CD4-positive, alpha-beta memory T cell (primary cell): Measurements from ENCODE around the gene LRRC52. TPM values are rescaled to one million over a fixed set of nuclear protein-coding genes. Genes with fewer than 3 reads are reported as not detected.
"Not testable (repeated sequence)": the region's sequence is repeated elsewhere in the genome, so short reads cannot be mapped to it uniquely, and the experiment has no call there.

Source experiments
- CTCF ChIA-PET: fragments of 350-600 bp; sonication (Branson Sonifier 250); formaldehyde crosslinking; loops from one replicate; lab custom pipeline; 2021; ENCODE audit warnings: inconsistent platforms; ENCODE audit not compliant: partially characterized antibody; lab: Charles Lee
- POLR2A ChIA-PET: fragments of 350-600 bp; sonication (Branson Sonifier 250); formaldehyde crosslinking; loops from one replicate; lab custom pipeline; 2021; ENCODE audit not compliant: partially characterized antibody; lab: Charles Lee
- DNase-seq, 5 donors: peaks; one replicate each; pipeline versions ENCODE4 v3.0.0 to v3.0.0-alpha.2; 2020 to 2022; ENCODE audit warnings: mixed read lengths in 1 of 5
- H3K27ac ChIP-seq: one replicate; pipeline ENCODE4 v1.7.0; 2013; ENCODE audit warnings: low read depth, low read length
- H3K27me3 ChIP-seq: 2 replicates; pipeline ENCODE4 v1.7.0; 2013; ENCODE audit warnings: mild to moderate bottlenecking, low read length, moderate library complexity; ENCODE audit not compliant: insufficient read depth
- H3K36me3 ChIP-seq: 2 replicates; pipeline ENCODE4 v1.7.0; 2013; ENCODE audit warnings: mild to moderate bottlenecking, low read length, moderate library complexity; ENCODE audit not compliant: insufficient read depth
- H3K4me1 ChIP-seq: 2 replicates; pipeline ENCODE4 v1.7.0; 2013; ENCODE audit warnings: mild to moderate bottlenecking, low read length, moderate library complexity; ENCODE audit not compliant: insufficient read depth
- H3K4me3 ChIP-seq, 2 donors: one replicate each; pipeline ENCODE4 v1.7.0; 2013; ENCODE audit warnings: low read length in 2 of 2, mild to moderate bottlenecking in 1 of 2
- H3K9me3 ChIP-seq, 2 donors: one replicate each; pipeline ENCODE4 v1.7.0; 2013; ENCODE audit warnings: low read length in 2 of 2, control low read depth in 1 of 2; ENCODE audit not compliant: control insufficient read depth in 1 of 2
- H3K27ac Mint-ChIP-seq, 7 donors: one replicate each; pipeline ENCODE4 v1.8.0; 2020 to 2021; ENCODE audit warnings: mixed read lengths in 7 of 7, mild to moderate bottlenecking in 6 of 7, inconsistent platforms in 3 of 7, moderate library complexity in 3 of 7
- H3K27me3 Mint-ChIP-seq, 2 donors: one replicate each; pipeline ENCODE4 v1.8.0; 2020 to 2021; ENCODE audit warnings: mixed read lengths in 2 of 2
- H3K36me3 Mint-ChIP-seq, 2 donors: one replicate each; pipeline ENCODE4 v1.8.0; 2020 to 2021; ENCODE audit warnings: mixed read lengths in 2 of 2, inconsistent platforms in 1 of 2, mild to moderate bottlenecking in 1 of 2
- H3K4me1 Mint-ChIP-seq, 4 donors: one replicate each; pipeline ENCODE4 v1.8.0; 2020 to 2021; ENCODE audit warnings: mixed read lengths in 4 of 4, mild to moderate bottlenecking in 1 of 4
- H3K4me3 Mint-ChIP-seq, 8 donors: one replicate each; pipeline ENCODE4 v1.8.0; 2020 to 2021; ENCODE audit warnings: mixed read lengths in 8 of 8, mild to moderate bottlenecking in 7 of 8, moderate library complexity in 6 of 8, inconsistent platforms in 3 of 8
- H3K9me3 Mint-ChIP-seq, 8 donors: one replicate each; pipeline ENCODE4 v1.8.0; 2020 to 2021; ENCODE audit warnings: mixed read lengths in 8 of 8, mild to moderate bottlenecking in 5 of 8, inconsistent platforms in 3 of 8, moderate library complexity in 1 of 8
- intact Hi-C: fragments of 100-400 bp; cut with micrococcal nuclease; formaldehyde crosslinking; loops from one replicate; pipeline ENCODE4 v1.15.1; 2023
- polyA plus RNA-seq, 2 donors: library from polyadenylated mRNA; unstranded; fragments of 300-500 nt; fragmentation: Illumina TruSeq; gene quantifications; one replicate each; pipeline ENCODE4 v1.2.3, GENCODE V29; 2021
- total RNA-seq, 2 experiments: library from RNA; stranded (reverse); gene quantifications; one replicate each; pipeline ENCODE4 v1.2.3, GENCODE V29; 2021

LRRC52 gene
- total and polyA plus RNA-seq, 4 experiments from 2014 or later, result not detected

DNA sequence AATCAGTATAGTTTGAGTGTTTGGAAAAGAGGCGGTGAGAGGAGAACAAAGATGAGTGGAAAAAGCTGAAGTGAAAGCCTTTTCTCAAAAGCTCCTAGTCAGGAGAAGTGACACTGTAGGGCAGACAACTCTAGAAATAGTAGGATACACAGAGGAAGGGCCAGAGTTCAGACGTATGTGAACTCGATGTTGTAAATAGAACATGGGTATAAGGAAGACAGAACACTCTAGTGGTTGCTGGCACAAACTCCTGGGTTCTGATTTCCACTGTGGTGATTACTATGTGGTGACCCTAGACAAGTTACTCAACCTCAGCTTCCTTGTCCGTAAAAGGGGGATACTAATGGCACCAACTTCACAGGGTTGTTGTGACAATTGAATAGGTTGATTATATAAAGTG lies 57.0 kb downstream of the LRRC52 start:
- peaks cover 4% of the 10 kb centered on the region for H3K27me3 ChIP-seq
- H3K27ac ChIP-seq, result no peak overlapping the region
- H3K4me3 Mint-ChIP-seq, result no peak overlapping the region
- no peaks in the 10 kb centered on the region for H3K9me3 ChIP-seq
- H3K4me1 Mint-ChIP-seq, result peaks cover 18 to 28% (median 23%) of the 10 kb centered on the region in 4 donors
- H3K4me3 ChIP-seq, result no peak overlapping the region
- no peak overlapping the region for H3K27ac Mint-ChIP-seq
- H3K9me3 Mint-ChIP-seq, result no peaks in the 10 kb centered on the region
- H3K4me1 ChIP-seq, result peaks cover 16% of the 10 kb centered on the region
- DNase-seq, result no peak
- ChIA-PET CTCF (interaction anchor here (0.7 to 13.3 kb wide), 26 partner anchors 8 to 324 kb away, joined by 3 to 321 read pairs (median 4); partner anchors contain the start of genes ALDH9A1 and TMCO1), POLR2A (interaction anchor here (1.6 kb wide), 1 partner anchor 30 kb away, joined by 3 read pairs; the partner anchor contains the start of gene MGST3)
- H3K36me3 ChIP-seq, result no peaks in the 10 kb centered on the region
- no peaks in the 10 kb centered on the region for H3K36me3 Mint-ChIP-seq
- intact Hi-C loops, result loop anchor here (1.0 kb wide), 1 partner anchor 879 kb away; no protein-coding TSS in a partner anchor
- H3K27me3 Mint-ChIP-seq, result peaks cover 8 to 13% of the 10 kb centered on the region in 2 donors

GRCh38 chr1:165603810-165604209 lies 60.0 kb downstream of the LRRC52 start:
- CTCF ChIA-PET, result interaction anchor here (1.1 to 13.3 kb wide), 5 partner anchors 10 to 308 kb away, joined by 3 to 321 read pairs (median 7); partner anchors contain the start of gene TMCO1
- Mint-ChIP-seq H3K4me3 (no peak overlapping the region), H3K27me3 (peaks cover 5 to 7% of the 10 kb centered on the region in 2 donors), H3K9me3 (no peaks in the 10 kb centered on the region), H3K27ac (no peak overlapping the region), H3K36me3 (no peaks in the 10 kb centered on the region), H3K4me1 (peaks cover 4 to 8% (median 6%) of the 10 kb centered on the region in 4 donors)
- DNase-seq, result no peak
- intact Hi-C loops, result no loop called here
- Histone ChIP-seq H3K4me1 (peaks cover under 1% of the 10 kb centered on the region), H3K36me3 (no peaks in the 10 kb centered on the region), H3K4me3 (no peak overlapping the region), H3K27ac (no peak overlapping the region), H3K27me3 (no peaks in the 10 kb centered on the region), H3K9me3 (no peaks in the 10 kb centered on the region)
- POLR2A ChIA-PET, result no interaction called here

GRCh38 chr1:165605246-165605645 lies 61.4 kb downstream of the LRRC52 start:
- H3K4me1 Mint-ChIP-seq, result peaks cover 4 to 7% (median 5%) of the 10 kb centered on the region in 4 donors
- DNase-seq, result no peak
- H3K27me3 Mint-ChIP-seq, result peaks cover 9 to 11% of the 10 kb centered on the region in 2 donors
- ChIA-PET CTCF (interaction anchor here (1.5 to 13.3 kb wide), 3 partner anchors 12 to 307 kb away, joined by 6 to 321 read pairs (median 7); no protein-coding TSS in a partner anchor), POLR2A (no interaction called here)
- H3K4me3 ChIP-seq, result no peak overlapping the region
- H3K36me3 ChIP-seq, result no peaks in the 10 kb centered on the region
- no peak overlapping the region for H3K27ac Mint-ChIP-seq
- H3K27ac ChIP-seq, result no peak overlapping the region
- no peaks in the 10 kb centered on the region for H3K9me3 Mint-ChIP-seq
- H3K27me3 ChIP-seq, result no peaks in the 10 kb centered on the region
- no peaks in the 10 kb centered on the region for H3K9me3 ChIP-seq
- no peak overlapping the region for H3K4me3 Mint-ChIP-seq
- H3K4me1 ChIP-seq, result no peaks in the 10 kb centered on the region
- intact Hi-C loops, result no loop called here
- no peaks in the 10 kb centered on the region for H3K36me3 Mint-ChIP-seq

DNA sequence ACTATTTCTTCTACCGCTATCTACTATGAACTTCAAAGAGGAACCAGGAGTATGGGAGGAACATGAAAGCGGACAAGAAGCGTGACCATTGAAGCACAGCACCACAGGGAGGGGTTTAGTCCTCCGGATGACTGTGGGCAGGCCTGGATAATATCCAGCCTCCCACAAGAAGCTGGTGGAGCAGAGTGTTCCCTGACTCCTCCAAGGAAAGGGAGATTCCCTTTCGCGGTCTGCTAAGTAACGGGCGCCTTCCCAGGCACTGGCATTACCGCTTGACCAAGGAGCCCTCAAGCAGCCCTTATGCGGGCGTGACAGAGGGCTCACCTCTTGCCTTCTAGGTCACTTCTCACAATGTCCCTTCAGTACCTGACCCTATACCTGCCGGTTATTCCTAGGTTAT lies 62.9 kb downstream of the LRRC52 start:
- H3K4me3 Mint-ChIP-seq, H3K4me3 ChIP-seq, H3K36me3 ChIP-seq, H3K9me3 ChIP-seq, intact Hi-C loops, H3K4me1 Mint-ChIP-seq, DNase-seq, H3K4me1 ChIP-seq, H3K9me3 Mint-ChIP-seq, H3K36me3 Mint-ChIP-seq, H3K27me3 ChIP-seq, POLR2A ChIA-PET, H3K27ac ChIP-seq, H3K27ac Mint-ChIP-seq: not testable (repeated sequence)
- peaks cover 13 to 17% of the 10 kb centered on the region in 2 donors for H3K27me3 Mint-ChIP-seq
- CTCF ChIA-PET, result interaction anchor here (1.5 to 13.3 kb wide), 2 partner anchors 239 to 306 kb away, joined by 6 to 321 read pairs; no protein-coding TSS in a partner anchor

DNA sequence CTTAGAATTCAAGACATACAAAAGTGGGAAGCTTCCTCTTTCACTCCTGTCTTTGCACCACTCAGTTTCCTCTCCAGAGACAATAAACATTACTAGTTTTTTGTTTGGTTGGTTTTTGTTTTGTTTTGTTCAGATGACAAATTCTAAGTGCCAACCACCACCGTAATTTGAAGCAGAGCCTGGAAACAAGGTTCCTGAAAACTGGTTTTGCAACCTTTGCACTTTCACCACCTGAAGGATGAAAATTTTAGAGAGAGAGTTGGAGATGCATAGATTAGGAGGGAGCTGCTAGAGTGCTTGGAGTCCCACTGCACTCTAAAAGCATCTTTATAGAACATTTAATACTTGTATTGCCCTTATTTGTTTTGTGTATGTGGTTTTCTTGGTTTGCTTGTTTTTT lies 67.1 kb downstream of the LRRC52 start:
- H3K4me1 Mint-ChIP-seq, result no peaks in the 10 kb centered on the region
- ChIA-PET CTCF (interaction anchor here (1.1 to 2.0 kb wide), 3 partner anchors 9 to 243 kb away, joined by 3 to 13 read pairs (median 5); no protein-coding TSS in a partner anchor), POLR2A (interaction anchor here (0.6 to 0.9 kb wide), 2 partner anchors 158 to 271 kb away, joined by 3 read pairs; partner anchors contain the start of gene TMCO1)
- Histone ChIP-seq H3K27ac (no peak overlapping the region), H3K4me1 (no peaks in the 10 kb centered on the region), H3K4me3 (no peak overlapping the region), H3K36me3 (no peaks in the 10 kb centered on the region), H3K9me3 (no peaks in the 10 kb centered on the region), H3K27me3 (no peaks in the 10 kb centered on the region)
- no peak overlapping the region for H3K4me3 Mint-ChIP-seq
- intact Hi-C loops, result no loop called here
- peaks cover 0 to 19% (median 10%) of the 10 kb centered on the region in 8 donors for H3K9me3 Mint-ChIP-seq
- no peaks in the 10 kb centered on the region for H3K36me3 Mint-ChIP-seq
- no peak for DNase-seq
- peaks cover 22 to 23% of the 10 kb centered on the region in 2 donors for H3K27me3 Mint-ChIP-seq
- no peak overlapping the region for H3K27ac Mint-ChIP-seq

DNA sequence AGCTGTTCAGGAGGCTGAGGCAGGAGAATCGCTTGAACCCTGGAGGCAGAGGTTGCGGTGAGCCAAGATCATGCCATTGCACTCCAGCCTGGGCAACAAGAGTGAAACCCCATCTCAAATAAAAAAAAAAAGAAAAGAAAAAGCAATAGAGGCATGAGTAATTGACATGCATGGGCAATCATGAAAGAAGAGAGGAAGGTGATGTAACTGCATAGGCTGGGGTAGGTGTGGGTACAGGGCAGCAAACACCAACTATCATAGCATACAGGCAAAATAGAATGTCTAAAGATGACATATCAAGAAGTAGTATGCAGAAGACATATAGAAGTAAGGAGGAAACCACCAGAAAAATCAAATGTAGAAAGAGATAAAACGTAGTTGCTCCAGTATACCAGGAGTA lies 68.3 kb downstream of the LRRC52 start:
- Mint-ChIP-seq H3K9me3 (peaks cover 0 to 19% (median 10%) of the 10 kb centered on the region in 8 donors), H3K36me3 (no peaks in the 10 kb centered on the region), H3K27ac (no peak overlapping the region), H3K27me3 (peaks cover 19 to 23% of the 10 kb centered on the region in 2 donors), H3K4me1 (no peaks in the 10 kb centered on the region), H3K4me3 (no peak overlapping the region)
- DNase-seq, result no peak
- Histone ChIP-seq H3K27ac (no peak overlapping the region), H3K4me1 (no peaks in the 10 kb centered on the region), H3K27me3 (no peaks in the 10 kb centered on the region), H3K4me3 (no peak overlapping the region), H3K9me3 (no peaks in the 10 kb centered on the region), H3K36me3 (no peaks in the 10 kb centered on the region)
- intact Hi-C loops, result no loop called here
- CTCF ChIA-PET, result no interaction called here
- POLR2A ChIA-PET, result no interaction called here
